Retinal pigment epithelial cell (primary cell): ENCODE results near the gene RDH5.

Experiments
- DNase-seq: peaks from one replicate; pipeline ENCODE4 v3.0.0-alpha.2; 2010; ENCODE audit warnings: low read depth
- H3K4me3 ChIP-seq: 2 replicates; pipeline ENCODE4 v1.5.1; 2011; ENCODE audit warnings: mild to moderate bottlenecking, low read length, control low read depth, moderate library complexity
- CTCF ChIP-seq: conservative IDR thresholded peaks from 2 replicates; pipeline ENCODE4 v1.5.1; 2011; ENCODE audit warnings: low read depth, low read length, control low read depth, inconsistent platforms

The RDH5 gene

GRCh38 chr12:55728186-55728938, 8.2 kb downstream of the RDH5 start:
- no peak for DNase-seq
- TF ChIP-seq CTCF = no peak

GRCh38 chr12:55728939-55729818, 9.0 kb downstream of the RDH5 start, which contains the start of gene CD63:
CD63 (minus strand) TSS chr12:55729009; CDS start chr12:55728341, 668 bp downstream.
- no peak for TF ChIP-seq CTCF
- DNase-seq = no peak
- H3K4me3 ChIP-seq = peak within 1 kb of the TSS; percentile 92

More at GRCh38 chr12:55728186-55728938, 8.2 kb downstream of the RDH5 start:
- peak overlapping the region; percentile 92 for H3K4me3 ChIP-seq

- peak; percentile 22 for TF ChIP-seq CTCF
- DNase-seq = no peak
- peak overlapping the region; percentile 71 for H3K4me3 ChIP-seq
Observed at GRCh38 chr12:55729819-55730818, 9.9 kb downstream of the RDH5 start.

GRCh38 chr12:55732288-55732687, 12.1 kb downstream of the RDH5 start:
- no peak for DNase-seq
- TF ChIP-seq CTCF = no peak

GRCh38 chr12:55733021-55733555, 12.9 kb downstream of the RDH5 start:
- no peak for DNase-seq
- TF ChIP-seq CTCF = no peak
- H3K4me3 ChIP-seq = no peak overlapping the region

More at GRCh38 chr12:55732288-55732687, 12.1 kb downstream of the RDH5 start:
- H3K4me3 ChIP-seq = no peak overlapping the region

- TF ChIP-seq CTCF = no peak
- no peak overlapping the region for H3K4me3 ChIP-seq
- DNase-seq = no peak
Observed at GRCh38 chr12:55733858-55734257, 13.7 kb downstream of the RDH5 start.
